LNCAP (cell line): Measurements from ENCODE around the gene PLPPR3.

Experiments used
- CTCF ChIP-seq: fragments of 450-650 bp; IDR thresholded peaks from 2 replicates; pipeline ENCODE4 v1.5.1; 2017; ENCODE audit warnings: mild to moderate bottlenecking

Gene PLPPR3

DNA sequence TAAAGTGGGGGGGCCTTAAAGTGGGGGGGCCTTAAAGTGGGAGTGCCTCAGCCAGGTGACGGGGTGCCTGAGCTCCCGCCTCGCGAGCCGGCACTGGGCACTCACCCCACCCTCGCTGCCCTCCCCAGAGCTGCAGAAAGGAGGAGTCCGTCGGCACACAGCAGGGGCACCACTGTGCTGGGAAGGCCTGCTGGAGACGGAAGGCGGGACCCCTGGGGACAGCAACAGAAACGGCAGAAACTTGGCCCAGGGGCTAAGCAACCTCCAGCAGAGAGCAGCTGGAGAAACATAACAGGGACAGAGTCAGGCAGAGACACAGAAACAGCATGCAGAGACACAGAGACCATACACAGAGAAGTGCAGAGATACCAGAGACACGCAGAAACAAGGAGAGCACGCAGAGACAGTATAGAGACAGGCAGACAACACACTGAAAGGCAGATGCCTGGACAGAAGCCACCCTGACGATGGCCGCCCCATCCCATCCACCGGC lies 45.6 kb upstream of the PLPPR3 start:
- no peak for TF ChIP-seq CTCF

DNA sequence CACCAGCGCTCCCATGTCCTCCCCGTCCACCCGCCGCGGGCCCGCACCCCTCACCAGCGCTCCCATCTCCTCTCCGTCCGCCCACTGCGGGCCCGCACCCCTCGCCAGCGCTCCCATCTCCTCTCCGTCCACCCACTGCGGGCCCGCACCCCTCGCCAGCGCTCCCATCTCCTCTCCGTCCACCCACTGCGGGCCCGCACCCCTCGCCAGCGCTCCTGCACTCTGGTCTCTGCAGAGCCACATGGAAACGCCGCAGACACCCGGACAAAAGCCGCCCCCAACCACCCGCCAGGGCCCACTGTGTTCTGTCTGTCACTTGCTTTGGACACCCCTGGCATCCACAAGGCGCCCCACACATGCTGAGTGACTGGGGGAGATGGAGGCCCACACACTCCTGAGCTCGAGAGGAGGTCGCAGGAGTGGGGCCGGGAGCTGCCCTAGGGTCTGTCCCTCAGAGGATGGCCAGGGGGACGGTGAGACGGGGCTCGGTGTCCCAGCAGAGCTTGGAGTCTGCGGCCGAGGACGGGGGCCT lies 45.1 kb upstream of the PLPPR3 start:
- TF ChIP-seq CTCF: no peak

DNA sequence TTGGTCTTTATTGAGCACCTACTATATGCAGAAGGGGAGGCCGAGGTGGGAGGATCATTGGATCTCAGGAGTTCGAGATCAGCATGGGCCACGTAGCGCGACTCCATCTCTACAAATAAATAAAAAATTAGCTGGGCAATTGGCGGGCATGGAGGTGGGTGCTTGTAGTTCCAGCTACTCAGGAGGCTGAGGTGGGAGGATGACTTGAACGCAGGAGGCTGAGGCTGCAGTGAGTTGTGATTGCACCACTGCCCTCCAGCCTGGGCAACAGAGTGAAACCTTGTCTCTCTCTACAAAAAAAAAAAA lies 41.5 kb upstream of the PLPPR3 start:
- TF ChIP-seq CTCF: no peak

DNA sequence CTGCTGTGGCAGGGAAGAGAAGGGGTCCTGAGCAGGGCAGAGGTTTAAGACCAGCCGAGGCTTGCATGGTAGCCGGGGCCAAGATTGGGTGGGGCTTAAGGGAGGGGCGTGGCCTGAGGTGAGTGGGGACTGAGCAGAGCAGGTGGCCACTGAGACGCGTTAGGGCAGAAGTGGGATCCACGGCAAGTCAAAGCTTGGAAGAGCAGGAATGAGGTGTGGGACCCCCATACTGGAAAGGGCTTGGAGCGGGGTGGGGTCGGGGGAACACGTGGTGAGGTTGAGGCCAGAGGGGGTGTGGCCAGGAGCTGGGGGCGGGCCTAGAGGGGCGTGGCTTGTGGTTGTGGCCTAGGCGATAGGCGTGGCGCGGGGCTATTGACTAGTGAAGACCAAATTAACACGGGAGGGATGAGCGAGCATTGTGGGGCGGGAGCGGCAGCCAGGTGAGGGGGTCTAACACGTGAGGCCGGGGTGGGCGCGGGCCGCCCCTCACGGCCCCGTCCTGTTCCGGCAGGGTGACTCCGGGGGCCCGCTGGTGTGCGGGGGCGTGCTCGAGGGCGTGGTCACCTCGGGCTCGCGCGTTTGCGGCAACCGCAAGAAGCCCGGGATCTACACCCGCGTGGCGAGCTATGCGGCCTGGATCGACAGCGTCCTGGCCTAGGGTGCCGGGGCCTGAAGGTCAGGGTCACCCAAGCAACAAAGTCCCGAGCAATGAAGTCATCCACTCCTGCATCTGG lies 41.0 kb upstream of the PLPPR3 start:
- no peak for TF ChIP-seq CTCF

DNA sequence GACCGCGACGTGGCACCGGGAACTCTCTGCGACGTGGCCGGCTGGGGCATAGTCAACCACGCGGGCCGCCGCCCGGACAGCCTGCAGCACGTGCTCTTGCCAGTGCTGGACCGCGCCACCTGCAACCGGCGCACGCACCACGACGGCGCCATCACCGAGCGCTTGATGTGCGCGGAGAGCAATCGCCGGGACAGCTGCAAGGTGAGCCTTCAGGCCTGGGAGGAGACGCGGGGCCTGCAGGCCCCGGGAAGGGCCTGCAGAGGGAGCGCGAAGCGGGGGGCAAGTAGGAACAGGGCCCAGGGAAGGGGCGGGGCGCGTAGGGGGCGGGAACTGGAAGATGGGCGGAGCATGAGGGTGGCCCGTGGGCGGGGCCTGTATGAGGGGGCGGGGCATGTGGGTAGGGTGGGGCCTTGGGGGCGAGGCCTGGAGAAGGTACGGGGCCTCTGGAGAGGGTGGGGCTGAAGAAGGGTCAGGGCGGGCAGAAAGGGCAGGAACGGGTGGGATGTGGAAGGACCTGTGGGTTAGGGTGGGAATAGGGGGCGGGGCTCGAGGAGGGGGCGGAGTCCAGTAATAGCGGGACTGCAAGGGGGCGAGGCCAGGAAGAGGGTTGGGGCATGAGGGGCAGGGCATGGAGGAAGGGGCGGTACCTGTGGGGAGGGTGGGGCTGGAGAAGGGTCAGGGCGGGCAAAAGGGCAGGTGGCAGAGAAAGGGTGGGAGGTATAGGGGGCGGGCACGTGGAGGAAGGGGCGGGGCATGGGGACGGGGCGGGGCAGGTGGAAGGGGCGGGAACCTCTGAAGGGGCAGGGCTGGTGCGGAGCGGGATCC lies 40.2 kb upstream of the PLPPR3 start:
- TF ChIP-seq CTCF: no peak

DNA sequence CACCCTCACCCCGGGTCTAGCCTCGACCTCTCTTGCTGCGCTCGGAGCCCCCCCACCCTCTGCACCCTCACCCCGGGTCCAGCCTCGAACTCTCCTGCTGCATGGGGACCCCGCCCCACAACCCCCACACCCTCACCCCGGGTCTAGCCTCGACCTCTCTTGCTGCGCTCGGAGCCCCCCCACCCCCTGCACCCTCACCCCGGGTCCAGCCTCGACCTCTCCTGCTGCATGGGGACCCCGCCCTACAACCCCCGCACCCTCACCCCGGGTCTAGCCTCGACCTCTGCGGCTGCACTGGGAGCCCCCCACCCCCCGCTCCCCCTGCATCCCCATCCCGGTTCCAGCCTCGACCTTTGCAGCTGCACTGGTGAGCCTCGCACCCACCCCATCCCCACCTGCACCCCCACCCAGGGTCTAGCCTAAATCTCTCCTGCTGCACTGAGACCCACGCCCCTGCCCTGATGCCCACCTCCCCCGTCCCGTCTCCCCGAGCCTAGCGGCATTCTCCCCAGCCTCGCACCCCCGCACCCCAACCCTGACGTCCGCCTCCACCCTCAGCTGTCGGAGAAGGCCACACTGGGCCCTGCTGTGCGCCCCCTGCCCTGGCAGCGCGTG lies 39.5 kb upstream of the PLPPR3 start:
- no peak for TF ChIP-seq CTCF
